CD4-positive, CD25-positive, alpha-beta regulatory T cell (primary cell): ENCODE measurements around the gene USP8. TPM values are rescaled to one million over a fixed set of nuclear protein-coding genes. Genes with fewer than 3 reads are reported as not detected.

Experiments used
- ATAC-seq, 2 donors: fragments of 150-1000 bp; cut with Tn5 transposase; one replicate each; pipeline ENCODE4 v1.10.0; 2021; ENCODE audit warnings: low read depth in 2 of 2, moderate number of reproducible peaks in 2 of 2, moderate library complexity in 1 of 2
- DNase-seq, 3 donors: peaks; one replicate each; pipeline versions ENCODE4 v3.0.0 to v3.0.0-alpha.2; 2012 to 2022; ENCODE audit warnings: mixed read lengths in 1 of 3
- H3K27ac ChIP-seq: one replicate; pipeline ENCODE4 v1.7.0; 2013; ENCODE audit warnings: mild to moderate bottlenecking, low read length; ENCODE audit not compliant: insufficient read depth, poor library complexity, severe bottlenecking
- H3K27me3 ChIP-seq: one replicate; pipeline ENCODE4 v1.7.0; 2013; ENCODE audit warnings: low read length; ENCODE audit not compliant: control insufficient read depth, insufficient read depth
- H3K36me3 ChIP-seq: one replicate; pipeline ENCODE4 v1.7.0; 2013; ENCODE audit warnings: mild to moderate bottlenecking, low read length, moderate library complexity; ENCODE audit not compliant: control insufficient read depth, insufficient read depth
- H3K4me1 ChIP-seq: 2 replicates; pipeline ENCODE4 v1.7.0; 2013; ENCODE audit warnings: mild to moderate bottlenecking, low read length; ENCODE audit not compliant: insufficient read depth, control insufficient read depth, poor library complexity, severe bottlenecking
- H3K4me3 ChIP-seq: one replicate; pipeline ENCODE4 v1.7.0; 2013; ENCODE audit warnings: low read depth, mild to moderate bottlenecking, low read length, moderate library complexity
- H3K9me3 ChIP-seq, 2 experiments: 1 replicate in 1 of 2; 2 replicates in 1 of 2; pipeline ENCODE4 v1.7.0; 2013; ENCODE audit warnings: low read length in 2 of 2, mild to moderate bottlenecking in 1 of 2, moderate library complexity in 1 of 2; ENCODE audit not compliant: control insufficient read depth in 2 of 2
- H3K27ac Mint-ChIP-seq, 3 donors: one replicate each; pipeline ENCODE4 v1.8.0; 2020 to 2022; ENCODE audit warnings: mild to moderate bottlenecking in 3 of 3, mixed read lengths in 3 of 3, moderate library complexity in 2 of 3
- H3K27me3 Mint-ChIP-seq: one replicate; pipeline ENCODE4 v1.8.0; 2022; ENCODE audit warnings: mild to moderate bottlenecking, mixed read lengths
- H3K36me3 Mint-ChIP-seq: one replicate; pipeline ENCODE4 v1.8.0; 2020; ENCODE audit warnings: mixed read lengths
- H3K4me1 Mint-ChIP-seq, 4 donors: one replicate each; pipeline ENCODE4 v1.8.0; 2020 to 2022; ENCODE audit warnings: mixed read lengths in 4 of 4, mild to moderate bottlenecking in 1 of 4
- H3K4me3 Mint-ChIP-seq, 4 donors: one replicate each; pipeline ENCODE4 v1.8.0; 2020 to 2022; ENCODE audit warnings: mild to moderate bottlenecking in 4 of 4, mixed read lengths in 4 of 4, moderate library complexity in 3 of 4
- H3K9me3 Mint-ChIP-seq, 7 donors: one replicate each; pipeline ENCODE4 v1.8.0; 2020 to 2022; ENCODE audit warnings: mixed read lengths in 7 of 7, mild to moderate bottlenecking in 3 of 7, moderate library complexity in 2 of 7
- polyA plus RNA-seq, 4 donors: library from polyadenylated mRNA; unstranded; fragments of 300-500 nt; fragmentation: Illumina TruSeq; gene quantifications; one replicate each; pipeline ENCODE4 v1.2.3, GENCODE V29; 2021
- total RNA-seq: library from RNA; stranded (reverse); gene quantifications from one replicate; pipeline ENCODE4 v1.2.3, GENCODE V29; 2022

Gene USP8
- total and polyA plus RNA-seq, 5 donors from 2014 or later, result 35.4 to 76.8 (median 48.3) TPM

DNA sequence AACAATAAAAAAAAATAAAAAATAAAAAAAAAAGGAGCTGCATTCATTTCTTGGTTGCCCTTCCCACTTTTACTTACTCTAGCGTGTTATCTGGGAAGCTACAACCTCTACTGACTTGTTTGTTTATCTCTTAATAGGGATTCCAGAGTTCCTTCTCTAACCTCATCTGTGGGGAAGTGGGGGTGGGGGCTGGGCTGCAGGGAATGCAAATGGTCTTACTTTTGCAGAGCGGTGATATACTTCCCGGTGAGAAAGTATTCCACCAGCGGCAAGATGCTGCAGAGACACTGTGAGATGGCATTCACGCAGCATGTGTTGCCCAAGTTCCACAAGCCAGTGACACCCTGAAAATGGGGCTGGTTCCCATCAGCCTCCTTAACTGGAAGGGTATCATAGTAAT lies 120.2 kb downstream of the USP8 start:
- H3K27me3 Mint-ChIP-seq, result peaks cover 4% of the 10 kb centered on the region
- H3K36me3 ChIP-seq, result no peaks in the 10 kb centered on the region

DNA sequence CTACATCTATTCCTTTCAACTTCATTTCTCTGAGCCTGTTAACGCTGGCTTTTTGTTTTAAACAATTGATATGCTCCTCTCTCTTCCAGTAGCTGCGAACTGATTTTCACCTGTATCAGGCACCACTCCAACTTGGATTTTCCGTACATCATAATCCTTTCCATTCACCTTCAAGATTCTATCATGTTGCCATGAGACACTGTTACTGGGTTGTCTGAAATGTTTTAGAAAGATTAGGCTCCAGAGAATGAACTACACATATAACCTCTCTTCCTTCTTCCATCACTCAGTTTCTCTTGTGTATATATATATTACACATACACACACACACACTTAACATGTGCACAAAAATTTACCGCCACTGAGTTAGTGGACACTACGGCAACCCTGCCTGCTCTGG lies 122.4 kb downstream of the USP8 start, which contains the start of gene USP50:
USP50 (minus strand) TSS at position 101 of the 400 bp plus-strand sequence. CDS start 141 bp downstream, outside the sequence.
- no peaks in the 10 kb centered on the region for H3K36me3 ChIP-seq

More for the DNA sequence above, 120.2 kb downstream of the USP8 start:
- no peak for ATAC-seq
- Histone ChIP-seq H3K9me3 (no peaks in the 10 kb centered on the region), H3K4me3 (no peak overlapping the region), H3K27me3 (peaks cover 6% of the 10 kb centered on the region), H3K4me1 (no peaks in the 10 kb centered on the region), H3K27ac (no peak overlapping the region)
- DNase-seq, result no peak
- H3K4me3 Mint-ChIP-seq, result no peak overlapping the region
- H3K4me1 Mint-ChIP-seq, result no peaks in the 10 kb centered on the region
- H3K9me3 Mint-ChIP-seq, result no peaks in the 10 kb centered on the region
- no peaks in the 10 kb centered on the region for H3K36me3 Mint-ChIP-seq
- no peak overlapping the region for H3K27ac Mint-ChIP-seq

DNA sequence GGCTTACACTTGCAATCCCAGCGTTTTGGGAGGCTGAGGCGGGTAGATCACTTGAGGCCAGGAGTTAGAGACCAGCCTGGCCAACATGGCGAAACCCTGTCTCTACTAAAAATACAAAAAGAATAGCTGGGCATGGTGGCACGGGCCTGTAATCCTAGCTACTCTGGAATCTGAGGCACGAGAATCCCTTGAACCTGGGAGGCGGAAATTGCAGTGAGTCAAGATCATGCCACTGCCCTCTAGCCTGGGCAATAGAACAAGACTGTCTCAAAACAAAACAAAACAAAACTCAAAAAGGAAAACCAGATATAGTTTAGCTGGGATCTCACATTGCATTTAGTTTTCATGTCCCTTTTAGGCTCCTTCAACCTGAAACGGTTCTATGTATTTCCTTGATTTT lies 125.1 kb downstream of the USP8 start:
- Histone ChIP-seq H3K36me3 (no peaks in the 10 kb centered on the region), H3K27ac (no peak overlapping the region), H3K4me1 (no peaks in the 10 kb centered on the region), H3K9me3 (no peaks in the 10 kb centered on the region), H3K27me3 (peaks cover 4% of the 10 kb centered on the region), H3K4me3 (no peak overlapping the region)
- H3K4me3 Mint-ChIP-seq, result no peak overlapping the region
- H3K4me1 Mint-ChIP-seq, result no peaks in the 10 kb centered on the region
- no peak for DNase-seq
- no peaks in the 10 kb centered on the region for H3K27me3 Mint-ChIP-seq
- no peak for ATAC-seq
- H3K27ac Mint-ChIP-seq, result no peak overlapping the region
- peaks cover 0 to 3% (median 0%) of the 10 kb centered on the region in 7 donors for H3K9me3 Mint-ChIP-seq
- no peaks in the 10 kb centered on the region for H3K36me3 Mint-ChIP-seq

More for the DNA sequence above, 122.4 kb downstream of the USP8 start, which contains the start of gene USP50:
- peaks cover 4% of the 10 kb centered on the region for H3K27me3 Mint-ChIP-seq
- Histone ChIP-seq H3K4me3 (no peak within 1 kb of the TSS), H3K9me3 (no peaks in the 10 kb centered on the region), H3K27me3 (peaks cover 5% of the 10 kb centered on the region), H3K27ac (no peak within 1 kb of the TSS), H3K4me1 (no peaks in the 10 kb centered on the region)
- H3K9me3 Mint-ChIP-seq, result peaks cover 0 to 3% (median 0%) of the 10 kb centered on the region in 7 donors
- no peak within 1 kb of the TSS for H3K27ac Mint-ChIP-seq
- no peaks in the 10 kb centered on the region for H3K4me1 Mint-ChIP-seq
- H3K4me3 Mint-ChIP-seq, result no peak within 1 kb of the TSS
- no peaks in the 10 kb centered on the region for H3K36me3 Mint-ChIP-seq
- no peak for ATAC-seq
- no peak for DNase-seq

DNA sequence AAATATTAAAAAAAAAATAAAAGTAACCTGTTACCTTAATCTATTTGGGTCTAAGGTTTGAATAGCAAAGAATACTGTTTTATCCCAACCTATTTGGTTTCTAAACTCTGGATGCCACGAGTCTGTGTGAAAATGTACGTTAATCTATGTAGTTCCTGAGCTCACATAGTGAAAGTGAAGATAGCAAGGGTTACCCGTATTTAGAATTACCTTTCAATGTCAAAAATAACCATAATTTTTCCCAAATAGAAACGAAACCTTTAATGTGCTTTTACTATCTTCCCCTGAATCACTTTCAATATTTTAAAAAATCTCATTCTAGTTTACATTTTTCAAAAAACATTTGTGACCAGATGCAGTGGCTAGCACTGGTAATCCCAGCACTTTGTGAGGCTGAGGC lies 128.0 kb downstream of the USP8 start:
- H3K9me3 Mint-ChIP-seq, result peaks cover 0 to 3% (median 0%) of the 10 kb centered on the region in 7 donors

DNA sequence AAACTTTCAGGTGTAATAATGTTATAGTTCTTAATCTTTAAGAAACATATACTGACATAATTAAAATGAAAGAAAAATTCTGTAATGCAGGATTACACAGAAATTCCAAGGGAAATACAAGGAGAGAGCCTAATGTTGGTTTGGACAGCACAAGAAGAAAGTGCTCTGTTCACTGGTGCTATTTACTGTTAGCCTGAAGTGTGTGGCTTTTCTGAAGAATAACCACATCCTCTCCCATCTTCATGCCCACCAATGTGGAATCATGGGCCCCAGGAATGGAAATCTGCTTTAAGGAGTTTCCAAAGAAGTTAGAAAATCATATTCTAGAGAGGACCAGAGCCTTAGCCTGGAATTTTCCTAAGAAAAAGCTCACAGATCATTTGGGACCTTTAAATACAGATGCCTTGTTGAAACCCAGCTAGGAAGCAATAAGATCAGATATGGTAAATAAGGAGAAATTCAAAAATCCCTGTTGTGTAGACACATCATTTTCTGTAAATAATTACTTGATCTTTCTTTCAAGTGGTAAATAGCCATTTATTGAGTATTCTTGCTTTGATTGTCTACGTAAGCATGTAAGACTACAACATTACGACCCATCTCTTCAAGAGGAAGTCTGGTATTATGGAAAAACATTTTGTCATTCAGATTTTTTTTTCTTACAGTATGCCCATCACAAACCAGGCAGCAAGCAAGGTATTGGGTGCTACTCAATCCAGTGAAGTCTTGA lies 132.6 kb downstream of the USP8 start:
- Histone ChIP-seq H3K27me3 (no peaks in the 10 kb centered on the region), H3K36me3 (peaks cover 16% of the 10 kb centered on the region), H3K4me1 (peaks cover 4% of the 10 kb centered on the region), H3K27ac (no peak overlapping the region), H3K4me3 (no peak overlapping the region), H3K9me3 (no peaks in the 10 kb centered on the region)
- Mint-ChIP-seq H3K27me3 (no peaks in the 10 kb centered on the region), H3K27ac (peak overlapping the region in 1 of 3 donors; percentile 40), H3K4me3 (no peak overlapping the region), H3K9me3 (no peaks in the 10 kb centered on the region), H3K4me1 (peaks cover 12 to 13% (median 13%) of the 10 kb centered on the region in 4 donors), H3K36me3 (peaks cover 16% of the 10 kb centered on the region)
- ATAC-seq, result no peak
- peak in 1 of 3 donors; percentile 7 for DNase-seq

More for the DNA sequence above, 128.0 kb downstream of the USP8 start:
- no peak overlapping the region for H3K4me3 Mint-ChIP-seq
- H3K4me1 Mint-ChIP-seq, result peaks cover 8 to 13% (median 11%) of the 10 kb centered on the region in 4 donors
- H3K27me3 Mint-ChIP-seq, result no peaks in the 10 kb centered on the region
- no peak for ATAC-seq
- Histone ChIP-seq H3K36me3 (peaks cover under 1% of the 10 kb centered on the region), H3K9me3 (no peaks in the 10 kb centered on the region), H3K4me1 (peaks cover 4% of the 10 kb centered on the region), H3K27ac (no peak overlapping the region), H3K27me3 (no peaks in the 10 kb centered on the region), H3K4me3 (no peak overlapping the region)
- DNase-seq, result no peak
- no peak overlapping the region for H3K27ac Mint-ChIP-seq
- peaks cover 2% of the 10 kb centered on the region for H3K36me3 Mint-ChIP-seq

DNA sequence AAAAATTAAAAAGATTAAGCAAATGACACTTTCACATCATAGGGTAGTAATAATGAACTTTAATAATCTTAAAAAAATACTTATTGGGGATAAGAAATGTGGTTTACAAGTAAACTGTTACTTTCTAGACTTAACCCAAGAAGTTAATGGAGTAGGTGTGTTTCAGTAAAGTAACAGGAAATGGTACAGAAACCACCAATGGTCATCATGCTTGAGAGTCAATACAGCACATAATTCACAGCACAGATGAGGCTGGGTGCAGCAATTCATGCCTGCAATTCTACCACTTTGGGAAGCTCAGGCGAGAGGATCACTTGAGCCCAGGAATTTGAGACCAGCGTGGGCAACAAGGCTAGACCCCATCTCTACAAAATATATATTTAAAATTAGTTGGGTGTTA lies 133.8 kb downstream of the USP8 start:
- Histone ChIP-seq H3K9me3 (no peaks in the 10 kb centered on the region), H3K27me3 (no peaks in the 10 kb centered on the region), H3K36me3 (peaks cover 26% of the 10 kb centered on the region), H3K4me1 (peaks cover 4% of the 10 kb centered on the region), H3K27ac (no peak overlapping the region), H3K4me3 (no peak overlapping the region)
- no peak for ATAC-seq
- Mint-ChIP-seq H3K27ac (peak overlapping the region in 1 of 3 donors; percentile 36), H3K4me1 (peaks cover 12 to 17% (median 13%) of the 10 kb centered on the region in 4 donors), H3K27me3 (no peaks in the 10 kb centered on the region), H3K9me3 (no peaks in the 10 kb centered on the region), H3K36me3 (peaks cover 21% of the 10 kb centered on the region), H3K4me3 (no peak overlapping the region)
- peak in 1 of 3 donors; percentile 10 for DNase-seq

DNA sequence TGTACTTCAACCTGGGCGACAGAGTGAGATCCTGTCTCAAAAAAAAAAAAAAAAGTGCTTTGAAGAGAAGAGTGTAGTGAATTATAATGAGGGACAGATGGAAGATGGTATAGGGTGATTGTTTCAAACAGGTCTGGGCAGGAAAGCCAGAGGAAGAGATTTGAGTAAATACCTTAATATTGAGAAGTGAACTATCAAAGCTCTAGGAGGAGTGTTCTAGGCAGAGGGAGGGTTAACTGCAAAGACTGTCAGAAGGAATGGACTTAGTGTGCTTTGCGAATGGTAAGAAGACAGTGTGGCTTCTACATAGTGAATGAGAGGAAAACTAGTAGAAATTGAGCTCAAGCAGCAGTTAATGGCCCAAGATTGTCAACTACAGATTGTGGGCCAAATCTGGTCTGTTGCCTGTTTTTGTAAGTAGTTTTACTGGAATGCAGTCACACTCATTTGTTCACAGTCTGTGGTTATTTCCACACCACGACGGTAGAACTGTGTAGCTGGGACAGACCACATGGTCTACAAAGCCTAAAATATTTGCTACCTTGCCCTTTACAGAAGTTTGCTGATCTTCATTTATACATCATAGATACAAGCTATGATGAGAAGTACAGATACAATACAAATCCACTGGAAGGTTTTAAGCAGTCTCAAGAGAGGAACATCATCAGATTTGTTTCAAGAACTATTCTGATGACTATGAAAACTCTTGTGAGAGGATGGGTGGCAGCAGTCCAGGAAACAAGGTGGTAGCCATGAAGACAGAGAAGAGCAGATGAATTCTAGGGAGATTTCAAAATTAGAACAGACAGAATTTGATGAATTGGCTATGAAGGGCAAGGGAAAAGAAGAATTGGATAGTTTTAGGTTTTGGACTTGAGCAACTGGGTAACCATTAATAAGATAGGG lies 138.8 kb downstream of the USP8 start:
- Histone ChIP-seq H3K36me3 (peaks cover 55% of the 10 kb centered on the region), H3K4me1 (no peaks in the 10 kb centered on the region), H3K9me3 (no peaks in the 10 kb centered on the region), H3K27me3 (no peaks in the 10 kb centered on the region), H3K27ac (no peak overlapping the region), H3K4me3 (no peak overlapping the region)
- Mint-ChIP-seq H3K4me3 (no peak overlapping the region), H3K27ac (peak overlapping the region in 2 of 3 donors; percentile 58 to 72), H3K4me1 (peaks cover 2 to 9% (median 5%) of the 10 kb centered on the region in 4 donors), H3K9me3 (no peaks in the 10 kb centered on the region), H3K36me3 (peaks cover 29% of the 10 kb centered on the region), H3K27me3 (no peaks in the 10 kb centered on the region)
- DNase-seq (peak in 1 of 3 donors; percentile 29), ATAC-seq (no peak)
